Measurements from ENCODE around the gene MRI1. TPM values are rescaled to one million over a fixed set of nuclear protein-coding genes. Genes with fewer than 3 reads are reported as not detected.

The MRI1 gene
- 42.9 and 46.7 TPM in 2 replicates for total RNA-seq

GRCh38 chr19:13764101-13764807, at the start of gene MRI1:
MRI1 (plus strand) TSS chr19:13764522; CDS start chr19:13764589, 67 bp downstream.
- Mint-ChIP-seq H3K4me1 (peaks cover 18% of the 10 kb centered on the region), H3K27me3 (no peaks in the 10 kb centered on the region), H3K27ac (peak within 1 kb of the TSS; percentile 86), H3K36me3 (ENCODE audit: low read depth) (peaks cover 29% of the 10 kb centered on the region), H3K9me3 (no peaks in the 10 kb centered on the region), H3K4me3 (peak within 1 kb of the TSS; percentile 92)
- peak; percentile 89 for DNase-seq
- intact Hi-C loops (cut with micrococcal nuclease): no loop called here

- H3K36me3 Mint-ChIP-seq (ENCODE audit: low read depth): no peaks in the 10 kb centered on the region
- intact Hi-C loops (cut with micrococcal nuclease): loop anchor here (5.0 kb wide), 1 partner anchor 120 kb away; no protein-coding TSS in a partner anchor
- peaks cover 11% of the 10 kb centered on the region for H3K27me3 Mint-ChIP-seq
- H3K9me3 Mint-ChIP-seq: peaks cover 5% of the 10 kb centered on the region
- no peaks in the 10 kb centered on the region for H3K4me1 Mint-ChIP-seq
- no peak for DNase-seq
- no peak overlapping the region for H3K27ac Mint-ChIP-seq
- H3K4me3 Mint-ChIP-seq: no peak overlapping the region
Observed at GRCh38 chr19:13717194-13717643, 47.1 kb upstream of the MRI1 start.

DNA sequence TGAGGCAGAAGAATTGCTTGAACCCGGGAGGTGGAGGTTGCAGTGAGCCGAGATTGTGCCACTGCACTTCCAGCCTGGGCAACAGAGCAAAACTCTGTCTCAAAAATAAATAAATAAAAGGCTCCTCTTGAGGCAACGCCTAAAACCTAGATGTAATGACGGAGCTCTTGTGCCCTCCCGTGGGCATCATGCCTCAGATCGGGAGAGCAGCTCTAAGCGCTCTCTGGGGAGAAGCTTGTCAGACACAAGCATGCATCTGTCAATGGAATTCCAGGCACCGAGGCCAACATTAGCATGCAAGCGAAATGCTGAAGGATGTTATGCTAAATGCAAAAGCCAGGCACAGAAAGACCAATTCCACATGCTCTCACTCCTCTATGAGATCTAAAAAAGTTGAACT, 45.6 kb upstream of the MRI1 start:
- Mint-ChIP-seq H3K4me1 (no peaks in the 10 kb centered on the region), H3K36me3 (ENCODE audit: low read depth) (no peaks in the 10 kb centered on the region), H3K27ac (no peak overlapping the region), H3K4me3 (no peak overlapping the region), H3K9me3 (peaks cover 5% of the 10 kb centered on the region), H3K27me3 (peaks cover 11% of the 10 kb centered on the region)
- DNase-seq: no peak
- intact Hi-C loops (cut with micrococcal nuclease): loop anchor here (5.0 kb wide), 1 partner anchor 121 kb away; no protein-coding TSS in a partner anchor

DNA sequence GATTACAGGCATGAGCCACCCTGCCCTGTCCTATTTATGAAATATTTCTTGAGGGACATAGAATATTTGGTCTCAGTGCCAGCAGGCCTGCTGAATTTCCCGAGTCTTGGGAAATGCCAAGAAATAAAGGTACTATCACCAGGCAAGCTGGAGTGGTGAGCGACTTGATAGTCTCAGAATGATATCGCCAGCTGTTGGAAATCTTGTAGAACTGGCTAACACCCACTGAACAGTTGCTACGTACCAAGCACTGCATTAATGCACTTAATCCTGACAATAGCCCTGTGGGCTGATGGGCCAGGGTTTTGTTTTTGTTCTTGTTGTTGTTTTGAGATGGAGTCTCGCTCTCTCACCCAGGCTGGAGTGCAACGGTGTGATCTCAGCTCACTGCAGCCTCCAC, 42.2 kb upstream of the MRI1 start:
- Mint-ChIP-seq H3K9me3 (no peaks in the 10 kb centered on the region), H3K27me3 (peaks cover 8% of the 10 kb centered on the region), H3K4me3 (no peak overlapping the region), H3K36me3 (ENCODE audit: low read depth) (no peaks in the 10 kb centered on the region), H3K4me1 (no peaks in the 10 kb centered on the region), H3K27ac (no peak overlapping the region)
- DNase-seq: no peak
- intact Hi-C loops (cut with micrococcal nuclease): no loop called here

- no peaks in the 10 kb centered on the region for H3K36me3 Mint-ChIP-seq (ENCODE audit: low read depth)
- intact Hi-C loops (cut with micrococcal nuclease): no loop called here
- H3K9me3 Mint-ChIP-seq: no peaks in the 10 kb centered on the region
- no peaks in the 10 kb centered on the region for H3K4me1 Mint-ChIP-seq
- no peak for DNase-seq
- peaks cover 4% of the 10 kb centered on the region for H3K27me3 Mint-ChIP-seq
- no peak overlapping the region for H3K4me3 Mint-ChIP-seq
- no peak overlapping the region for H3K27ac Mint-ChIP-seq
Observed at GRCh38 chr19:13723206-13723605, 41.1 kb upstream of the MRI1 start.

DNA sequence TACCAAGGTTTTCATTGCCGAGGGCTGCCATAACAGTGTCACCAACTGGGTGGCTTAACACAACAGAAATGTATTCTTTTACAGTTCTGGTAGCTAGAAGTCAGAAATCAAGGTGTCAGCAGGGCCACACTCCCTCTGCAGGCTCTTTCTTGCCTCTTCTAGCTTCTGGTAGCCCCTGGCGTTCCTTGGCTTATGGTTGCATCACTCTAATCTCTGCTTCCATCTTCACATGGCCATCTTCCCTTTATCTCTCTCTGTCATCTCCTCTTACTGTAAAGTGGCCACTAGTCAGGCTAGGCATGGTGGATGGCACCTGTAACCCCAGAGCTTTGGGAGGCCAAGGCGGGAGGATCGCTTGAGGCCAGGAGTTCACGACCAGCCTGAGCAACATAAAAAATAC, 38.0 kb upstream of the MRI1 start:
- Mint-ChIP-seq H3K27me3 (no peaks in the 10 kb centered on the region), H3K4me1 (peaks cover 16% of the 10 kb centered on the region), H3K36me3 (ENCODE audit: low read depth) (no peaks in the 10 kb centered on the region), H3K9me3 (no peaks in the 10 kb centered on the region), H3K4me3 (no peak overlapping the region), H3K27ac (no peak overlapping the region)
- no peak for DNase-seq
- intact Hi-C loops (cut with micrococcal nuclease): no loop called here

DNA sequence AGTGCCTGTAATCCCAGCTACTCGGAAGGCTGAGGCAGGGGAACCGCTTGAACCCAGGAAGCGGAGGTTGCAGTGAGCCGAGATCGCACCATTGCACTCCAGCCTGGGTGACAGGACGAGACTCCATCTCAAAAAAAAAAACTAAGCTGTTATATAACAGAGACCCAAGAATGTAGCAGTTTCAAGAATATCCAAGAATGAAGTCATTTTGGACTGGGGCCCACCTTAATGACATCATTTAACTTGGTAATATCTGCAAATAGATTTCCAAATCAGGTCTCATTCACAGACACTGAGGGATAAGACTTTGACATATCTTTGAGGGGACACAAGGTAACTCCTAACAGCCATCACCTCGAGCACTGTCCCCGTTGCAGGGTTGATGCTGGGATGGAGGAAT, 36.5 kb upstream of the MRI1 start:
- H3K4me3 Mint-ChIP-seq: no peak overlapping the region
- intact Hi-C loops (cut with micrococcal nuclease): no loop called here
- peaks cover 19% of the 10 kb centered on the region for H3K4me1 Mint-ChIP-seq
- no peak for DNase-seq
- no peaks in the 10 kb centered on the region for H3K36me3 Mint-ChIP-seq (ENCODE audit: low read depth)
- H3K9me3 Mint-ChIP-seq: no peaks in the 10 kb centered on the region
- no peaks in the 10 kb centered on the region for H3K27me3 Mint-ChIP-seq
- no peak overlapping the region for H3K27ac Mint-ChIP-seq

GRCh38 chr19:13729859-13730258, 34.5 kb upstream of the MRI1 start:
- intact Hi-C loops (cut with micrococcal nuclease): loop anchor here (2.0 to 10.0 kb wide), 2 partner anchors 45 to 455 kb away; partner anchors contain the start of gene C19orf53
- Mint-ChIP-seq H3K27me3 (no peaks in the 10 kb centered on the region), H3K9me3 (no peaks in the 10 kb centered on the region), H3K4me1 (peaks cover 19% of the 10 kb centered on the region), H3K27ac (no peak overlapping the region), H3K4me3 (no peak overlapping the region), H3K36me3 (ENCODE audit: low read depth) (no peaks in the 10 kb centered on the region)
- DNase-seq: no peak

DNA sequence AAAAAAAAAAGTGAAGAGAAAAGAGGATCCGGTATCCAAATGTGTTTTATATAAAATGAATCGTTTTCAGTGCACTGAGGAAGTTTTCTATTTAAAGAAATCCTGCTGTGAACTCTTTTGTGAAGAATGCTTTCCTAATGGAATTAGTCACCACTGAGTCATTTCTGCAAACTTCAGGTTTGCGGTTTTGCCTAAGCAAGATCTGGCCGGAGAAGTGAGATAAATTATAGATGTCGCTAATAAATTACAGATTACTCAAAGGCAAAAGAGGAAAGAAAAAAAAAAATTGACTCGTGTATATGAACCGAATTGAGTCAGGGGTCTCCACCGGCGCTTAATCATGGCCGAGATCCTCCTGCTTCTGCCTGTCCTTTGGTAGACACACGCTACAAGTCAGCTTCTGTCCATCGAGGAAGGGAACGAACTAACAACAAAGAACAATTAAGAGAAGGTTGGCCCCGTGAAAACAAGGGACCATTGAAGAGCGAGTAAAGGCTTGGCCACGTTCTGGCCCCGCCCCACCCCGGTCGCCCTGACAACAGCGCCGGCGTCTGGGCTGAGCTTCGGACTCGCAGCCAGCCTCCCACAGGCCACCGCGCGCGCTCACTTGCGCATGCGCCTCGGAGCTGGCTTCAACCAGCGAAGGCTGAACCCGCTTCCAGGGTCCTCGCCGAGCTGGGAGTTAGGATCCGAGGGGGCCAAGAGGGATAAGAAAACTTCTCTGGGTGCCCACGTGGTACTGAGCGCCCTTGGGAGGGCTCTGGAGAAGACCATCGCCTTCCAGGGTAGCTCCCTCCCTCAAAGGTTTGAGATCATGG, 33.0 kb upstream of the MRI1 start:
- Mint-ChIP-seq H3K27ac (peak overlapping the region; percentile 95), H3K4me1 (peaks cover 19% of the 10 kb centered on the region), H3K9me3 (no peaks in the 10 kb centered on the region), H3K4me3 (peak overlapping the region; percentile 89), H3K27me3 (no peaks in the 10 kb centered on the region), H3K36me3 (ENCODE audit: low read depth) (no peaks in the 10 kb centered on the region)
- intact Hi-C loops (cut with micrococcal nuclease): loop anchor here (1.0 to 10.0 kb wide), 3 partner anchors 16 to 457 kb away; partner anchors contain the start of gene C19orf53
- DNase-seq: peak; percentile 99

- Mint-ChIP-seq H3K27ac (no peak overlapping the region), H3K4me1 (peaks cover 19% of the 10 kb centered on the region)
- intact Hi-C loops (cut with micrococcal nuclease): loop anchor here (10.0 kb wide), 1 partner anchor 458 kb away; no protein-coding TSS in a partner anchor
Observed at GRCh38 chr19:13732337-13732736, 32.0 kb upstream of the MRI1 start.

GRCh38 chr19:13734751-13735150, 29.6 kb upstream of the MRI1 start:
- H3K9me3 Mint-ChIP-seq: no peaks in the 10 kb centered on the region
- intact Hi-C loops (cut with micrococcal nuclease): loop anchor here (10.0 kb wide), 1 partner anchor 460 kb away; no protein-coding TSS in a partner anchor
- DNase-seq: no peak
- no peaks in the 10 kb centered on the region for H3K36me3 Mint-ChIP-seq (ENCODE audit: low read depth)
- H3K27me3 Mint-ChIP-seq: no peaks in the 10 kb centered on the region
- no peak overlapping the region for H3K27ac Mint-ChIP-seq
- H3K4me1 Mint-ChIP-seq: peaks cover 18% of the 10 kb centered on the region
- no peak overlapping the region for H3K4me3 Mint-ChIP-seq

More at GRCh38 chr19:13732337-13732736, 32.0 kb upstream of the MRI1 start:
- H3K27me3 Mint-ChIP-seq: no peaks in the 10 kb centered on the region
- H3K9me3 Mint-ChIP-seq: no peaks in the 10 kb centered on the region
- no peak for DNase-seq
- peak overlapping the region; percentile 89 for H3K4me3 Mint-ChIP-seq
- no peaks in the 10 kb centered on the region for H3K36me3 Mint-ChIP-seq (ENCODE audit: low read depth)

DNA sequence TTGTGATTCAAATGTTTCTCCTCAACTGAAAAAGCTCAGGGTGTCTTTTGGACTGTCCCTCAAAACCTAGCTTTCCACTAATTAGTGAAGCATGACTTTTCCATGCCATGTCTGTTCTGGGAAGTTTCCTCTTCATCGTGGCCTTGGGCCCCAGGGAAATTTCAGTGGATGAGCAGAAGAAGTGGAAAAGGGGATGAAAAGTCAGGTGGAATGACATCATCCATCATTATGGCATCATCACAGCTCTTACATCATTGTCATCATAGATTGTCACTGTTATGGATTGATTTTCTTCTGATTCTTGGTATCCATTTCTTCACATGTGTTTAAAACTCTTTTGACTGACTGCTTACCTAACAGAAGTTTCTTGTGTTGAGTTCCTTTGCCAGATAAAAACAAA, 26.2 kb upstream of the MRI1 start:
- Mint-ChIP-seq H3K9me3 (no peaks in the 10 kb centered on the region), H3K4me3 (no peak overlapping the region), H3K27me3 (no peaks in the 10 kb centered on the region), H3K27ac (no peak overlapping the region), H3K36me3 (ENCODE audit: low read depth) (no peaks in the 10 kb centered on the region), H3K4me1 (no peaks in the 10 kb centered on the region)
- DNase-seq: no peak
- intact Hi-C loops (cut with micrococcal nuclease): loop anchor here (10.0 kb wide), 1 partner anchor 463 kb away; no protein-coding TSS in a partner anchor

DNA sequence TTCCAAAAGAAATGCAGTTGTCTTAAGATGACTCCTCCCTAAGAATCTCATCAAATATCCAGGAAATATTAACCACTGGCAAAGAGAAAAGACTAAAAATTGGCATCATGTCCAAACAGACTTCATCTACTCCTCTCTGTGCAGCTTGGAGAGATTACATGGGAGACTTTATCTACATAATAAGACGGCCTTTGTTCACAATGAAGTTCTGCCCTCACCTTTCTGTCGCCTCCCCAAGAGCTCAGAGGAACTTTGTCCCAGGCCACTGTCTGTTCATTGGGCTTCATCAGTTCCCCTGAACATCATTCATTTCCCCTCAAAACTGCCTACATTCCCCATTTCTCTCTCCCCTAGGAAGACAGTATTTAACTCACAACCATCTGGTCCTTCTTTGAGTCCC, 22.4 kb upstream of the MRI1 start:
- no peaks in the 10 kb centered on the region for H3K9me3 Mint-ChIP-seq
- intact Hi-C loops (cut with micrococcal nuclease): no loop called here
- DNase-seq: no peak

DNA sequence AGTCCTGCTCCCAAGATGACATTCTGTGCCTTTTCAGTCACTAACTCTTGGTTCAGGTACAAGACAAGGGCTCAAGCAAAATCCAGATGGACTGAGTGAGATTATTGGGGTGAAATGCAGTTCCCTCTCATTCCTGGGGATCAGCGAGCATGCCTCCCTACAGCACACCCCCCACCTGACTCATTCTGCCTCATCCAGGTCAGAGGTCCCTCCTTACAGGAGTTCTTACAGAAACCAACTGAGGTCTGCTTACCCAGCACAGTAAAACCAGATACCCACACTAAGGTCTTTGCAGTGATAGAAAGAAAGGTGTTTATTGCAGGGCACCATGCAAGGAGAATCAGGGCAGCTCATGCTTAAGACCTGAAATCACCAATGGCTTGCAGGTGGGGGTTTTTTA, 21.6 kb upstream of the MRI1 start:
- Mint-ChIP-seq H3K9me3 (no peaks in the 10 kb centered on the region), H3K27ac (no peak overlapping the region), H3K4me1 (peaks cover 4% of the 10 kb centered on the region), H3K27me3 (no peaks in the 10 kb centered on the region), H3K36me3 (ENCODE audit: low read depth) (no peaks in the 10 kb centered on the region), H3K4me3 (no peak overlapping the region)
- DNase-seq: no peak
- intact Hi-C loops (cut with micrococcal nuclease): no loop called here

More for the DNA sequence above, 22.4 kb upstream of the MRI1 start:
- H3K36me3 Mint-ChIP-seq (ENCODE audit: low read depth): no peaks in the 10 kb centered on the region
- H3K4me1 Mint-ChIP-seq: no peaks in the 10 kb centered on the region
- H3K27me3 Mint-ChIP-seq: no peaks in the 10 kb centered on the region
- H3K27ac Mint-ChIP-seq: no peak overlapping the region
- no peak overlapping the region for H3K4me3 Mint-ChIP-seq

All from activated CD4-positive, alpha-beta T cell treated with anti-CD3 and anti-CD28 coated beads, Interleukin-2, amount 10 ng/mL, durations not matched to agents 24 days and 14 days (primary cell).